Colonic mucosa (tissue), 4 donors: Measurements from ENCODE around the gene ZNF384. TPM values are rescaled to one million over a fixed set of nuclear protein-coding genes. Genes with fewer than 3 reads are reported as not detected.
A peak's percentile ranks its signal among the peaks of the same experiment; 100 is the strongest.

Experiments
- DNase-seq: peaks from one replicate; pipeline ENCODE4 v3.0.0-alpha.2; 2020
- H3K27ac ChIP-seq: fragments of 200-600 bp; one replicate; pipeline ENCODE4 v1.8.0; 2021
- H3K27me3 ChIP-seq: fragments of 200-600 bp; one replicate; pipeline ENCODE4 v1.8.0; 2021
- H3K36me3 ChIP-seq: fragments of 200-600 bp; one replicate; pipeline ENCODE4 v1.8.0; 2021
- H3K4me1 ChIP-seq: fragments of 200-600 bp; one replicate; pipeline ENCODE4 v1.8.0; 2021; ENCODE audit warnings: mild to moderate bottlenecking
- H3K4me3 ChIP-seq: fragments of 200-600 bp; one replicate; pipeline ENCODE4 v1.8.0; 2021
- H3K9ac ChIP-seq, 2 donors: one replicate each; pipeline ENCODE4 v1.7.0; 2013; ENCODE audit warnings: control low read depth in 2 of 2, low read depth in 2 of 2, low read length in 2 of 2
- H3K9me3 ChIP-seq: fragments of 200-600 bp; one replicate; pipeline ENCODE4 v1.8.0; 2021
- CTCF ChIP-seq: fragments of 200-600 bp; IDR thresholded peaks from one replicate; pipeline ENCODE4 v1.8.0; 2022; ENCODE audit warnings: antibody characterized with exemption, mild to moderate bottlenecking
- intact Hi-C: fragments of 100-400 bp; cut with DNase I; formaldehyde crosslinking; loops from one replicate; pipeline ENCODE4 v1.14.1; 2022
- total RNA-seq, 2 donors: library from RNA; stranded (reverse); fragmentation: NEBNext Ultra II Directional in 1 of 2; extraction: Animal tissue kit (Norgen Biotek cat#: 25700) in 1 of 2; gene quantifications; one replicate each; pipeline ENCODE4 v1.2.1, GENCODE V29; 2021
- donor health status: healthy.
- donor health status: DM: no; HTN: no; CAD: no.
- donor health status: DM: no; HTN: no; CAD: no.

ZNF384 gene
- total RNA-seq, 2 donors from 2014 or later: 50.0 to 53.6 TPM

- no peak for TF ChIP-seq CTCF
- H3K4me1 ChIP-seq: no peaks in the 10 kb centered on the region
- no peak overlapping the region for H3K4me3 ChIP-seq
- H3K36me3 ChIP-seq: no peaks in the 10 kb centered on the region
- DNase-seq: no peak
- H3K27ac ChIP-seq: no peak overlapping the region
- no peaks in the 10 kb centered on the region for H3K9me3 ChIP-seq
- no peaks in the 10 kb centered on the region for H3K27me3 ChIP-seq
- intact Hi-C loops: no loop called here
- no peak overlapping the region for H3K9ac ChIP-seq
These were observed 4.7 kb upstream of the ZNF384 start for GRCh38 chr12:6693832-6694355.

GRCh38 chr12:6692888-6693287 lies 3.7 kb upstream of the ZNF384 start:
- DNase-seq: no peak
- Histone ChIP-seq H3K27me3 (no peaks in the 10 kb centered on the region), H3K9me3 (no peaks in the 10 kb centered on the region), H3K4me3 (no peak overlapping the region), H3K36me3 (no peaks in the 10 kb centered on the region), H3K4me1 (peaks cover 2% of the 10 kb centered on the region), H3K27ac (no peak overlapping the region), H3K9ac (no peak overlapping the region)
- intact Hi-C loops: no loop called here
- no peak for TF ChIP-seq CTCF

GRCh38 chr12:6691473-6691872 lies 2.3 kb upstream of the ZNF384 start:
- no peak for DNase-seq
- H3K9me3 ChIP-seq: no peaks in the 10 kb centered on the region
- no peak overlapping the region for H3K9ac ChIP-seq
- H3K4me1 ChIP-seq: peaks cover 5% of the 10 kb centered on the region
- no peaks in the 10 kb centered on the region for H3K36me3 ChIP-seq
- no peak overlapping the region for H3K4me3 ChIP-seq
- no peak for TF ChIP-seq CTCF
- intact Hi-C loops: no loop called here
- no peaks in the 10 kb centered on the region for H3K27me3 ChIP-seq
- no peak overlapping the region for H3K27ac ChIP-seq

- no peaks in the 10 kb centered on the region for H3K27me3 ChIP-seq
- peak; percentile 84 for DNase-seq
- H3K4me1 ChIP-seq: peaks cover 8% of the 10 kb centered on the region
- intact Hi-C loops: loop anchor here (5.0 kb wide), 1 partner anchor 71 kb away; no protein-coding TSS in a partner anchor
- H3K36me3 ChIP-seq: no peaks in the 10 kb centered on the region
- H3K9ac ChIP-seq: peak overlapping the region; percentile 85 to 92
- no peaks in the 10 kb centered on the region for H3K9me3 ChIP-seq
- H3K4me3 ChIP-seq: peak overlapping the region; percentile 79
- peak overlapping the region; percentile 96 for H3K27ac ChIP-seq
- TF ChIP-seq CTCF: no peak
These were observed 604 bp downstream of the ZNF384 start for GRCh38 chr12:6688543-6688998.

GRCh38 chr12:6685814-6686213 lies 3.4 kb downstream of the ZNF384 start:
- Histone ChIP-seq H3K4me1 (peaks cover 8% of the 10 kb centered on the region), H3K36me3 (no peaks in the 10 kb centered on the region), H3K27ac (no peak overlapping the region), H3K9me3 (no peaks in the 10 kb centered on the region), H3K27me3 (no peaks in the 10 kb centered on the region), H3K4me3 (no peak overlapping the region), H3K9ac (no peak overlapping the region)
- TF ChIP-seq CTCF: no peak
- intact Hi-C loops: loop anchor here (5.0 kb wide), 1 partner anchor 69 kb away; no protein-coding TSS in a partner anchor
- no peak for DNase-seq
